PC-9 (cell line): ENCODE measurements around the gene DFFA.

ENCODE experiments used
- EZH2 ChIP-seq: fragments of 200-600 bp; sonication (generic); IDR thresholded peaks from 2 replicates; pipeline ENCODE4 v1.8.0; 2017; ENCODE audit warnings: antibody characterized with exemption, low read depth
- TF ChIP-seq, protein P1 (sequence below): fragments of 200-600 bp; sonication (generic); conservative IDR thresholded peaks from 2 replicates; pipeline ENCODE4 v1.6.1; 2017; ENCODE audit warnings: mixed run types, antibody characterized with exemption, mild to moderate bottlenecking, moderate library complexity

DNA sequence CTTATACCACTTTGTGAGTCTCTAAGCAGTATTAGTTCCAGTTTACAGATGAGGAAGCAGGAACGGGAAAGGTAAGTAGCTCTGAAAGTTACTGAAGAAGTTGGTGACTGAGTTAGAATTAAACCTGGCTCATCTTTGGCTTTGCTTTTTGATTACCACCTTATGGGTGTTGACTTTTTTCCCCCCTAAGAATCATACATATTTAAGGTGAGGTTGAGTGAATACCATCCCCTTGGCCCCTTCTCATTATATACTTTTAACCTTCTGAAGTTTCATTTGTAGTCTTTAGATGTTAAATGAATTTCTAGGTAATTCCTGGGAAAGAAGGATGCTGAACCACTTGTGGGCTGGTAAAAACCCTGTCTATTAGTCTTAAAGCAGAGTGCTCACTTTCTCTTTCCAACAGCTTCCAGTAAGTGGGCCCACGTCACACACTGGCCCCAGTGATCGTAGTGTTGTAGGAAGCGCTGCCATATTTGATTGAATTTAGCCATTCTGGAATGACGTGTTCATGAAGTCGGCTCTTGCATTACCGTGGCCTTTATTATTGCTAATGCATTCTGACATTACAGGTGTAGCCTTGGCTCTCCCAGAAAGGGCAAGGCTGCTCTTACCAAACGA, 49.3 kb upstream of the DFFA start:
- TF ChIP-seq, protein P1, sequence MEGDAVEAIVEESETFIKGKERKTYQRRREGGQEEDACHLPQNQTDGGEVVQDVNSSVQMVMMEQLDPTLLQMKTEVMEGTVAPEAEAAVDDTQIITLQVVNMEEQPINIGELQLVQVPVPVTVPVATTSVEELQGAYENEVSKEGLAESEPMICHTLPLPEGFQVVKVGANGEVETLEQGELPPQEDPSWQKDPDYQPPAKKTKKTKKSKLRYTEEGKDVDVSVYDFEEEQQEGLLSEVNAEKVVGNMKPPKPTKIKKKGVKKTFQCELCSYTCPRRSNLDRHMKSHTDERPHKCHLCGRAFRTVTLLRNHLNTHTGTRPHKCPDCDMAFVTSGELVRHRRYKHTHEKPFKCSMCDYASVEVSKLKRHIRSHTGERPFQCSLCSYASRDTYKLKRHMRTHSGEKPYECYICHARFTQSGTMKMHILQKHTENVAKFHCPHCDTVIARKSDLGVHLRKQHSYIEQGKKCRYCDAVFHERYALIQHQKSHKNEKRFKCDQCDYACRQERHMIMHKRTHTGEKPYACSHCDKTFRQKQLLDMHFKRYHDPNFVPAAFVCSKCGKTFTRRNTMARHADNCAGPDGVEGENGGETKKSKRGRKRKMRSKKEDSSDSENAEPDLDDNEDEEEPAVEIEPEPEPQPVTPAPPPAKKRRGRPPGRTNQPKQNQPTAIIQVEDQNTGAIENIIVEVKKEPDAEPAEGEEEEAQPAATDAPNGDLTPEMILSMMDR: no peak
- no peak for TF ChIP-seq EZH2
